Fibroblast of lung (primary cell): ENCODE measurements around the gene USF1. TPM values are rescaled to one million over a fixed set of nuclear protein-coding genes. Genes with fewer than 3 reads are reported as not detected.

Experiments used
- DNase-seq, 2 donors: peaks; one replicate each; pipeline versions ENCODE4 v3.0.0 to v3.0.0-alpha.2; 2010; ENCODE audit warnings: low read depth in 2 of 2
- H2AFZ ChIP-seq: 2 replicates; pipeline ENCODE4 v1.5.1; 2012; ENCODE audit warnings: low read length, control low read depth, inconsistent platforms
- H3K27ac ChIP-seq: 2 replicates; pipeline ENCODE4 v1.5.1; 2011; ENCODE audit warnings: low read length, control low read depth; ENCODE audit not compliant: insufficient read depth
- H3K27me3 ChIP-seq: 2 replicates; pipeline ENCODE4 v1.5.1; 2011; ENCODE audit warnings: mild to moderate bottlenecking, low read length; ENCODE audit not compliant: control insufficient read depth, insufficient read depth
- H3K36me3 ChIP-seq: 2 replicates; pipeline ENCODE4 v1.5.1; 2011; ENCODE audit warnings: low read length; ENCODE audit not compliant: control insufficient read depth, insufficient read depth
- H3K4me1 ChIP-seq: 2 replicates; pipeline ENCODE4 v1.5.1; 2011; ENCODE audit warnings: low read length; ENCODE audit not compliant: control insufficient read depth, insufficient read depth; ENCODE audit errors: extremely low read depth
- H3K4me2 ChIP-seq: 2 replicates; pipeline ENCODE4 v1.5.1; 2011; ENCODE audit warnings: low read length, control low read depth; ENCODE audit not compliant: insufficient read depth; ENCODE audit errors: extremely low read depth
- H3K4me3 ChIP-seq, 4 experiments: fragments of 200-600 bp in 1 of 4; sonication (generic) in 1 of 4; replicated peaks in 1 of 4; 2 replicates each; pipeline ENCODE4 v1.5.1; 2011 to 2016; ENCODE audit warnings: low read length in 4 of 4, low read depth in 3 of 4, mild to moderate bottlenecking in 3 of 4, control low read depth in 2 of 4, inconsistent platforms in 1 of 4, mixed read lengths in 1 of 4; ENCODE audit not compliant: insufficient read depth in 1 of 4; ENCODE audit errors: control extremely low read depth in 1 of 4
- H3K79me2 ChIP-seq: 2 replicates; pipeline ENCODE4 v1.5.1; 2012; ENCODE audit warnings: mild to moderate bottlenecking, low read length, inconsistent platforms; ENCODE audit not compliant: control insufficient read depth, insufficient read depth
- H3K9ac ChIP-seq: 2 replicates; pipeline ENCODE4 v1.5.1; 2011; ENCODE audit warnings: mild to moderate bottlenecking, low read length, control low read depth; ENCODE audit not compliant: insufficient read depth
- H3K9me3 ChIP-seq: 2 replicates; pipeline ENCODE4 v1.5.1; 2012; ENCODE audit warnings: low read depth, low read length; ENCODE audit not compliant: control insufficient read depth, insufficient read depth
- H4K20me1 ChIP-seq: 2 replicates; pipeline ENCODE4 v1.5.1; 2011; ENCODE audit warnings: low read length; ENCODE audit not compliant: control insufficient read depth, insufficient read depth; ENCODE audit errors: extremely low read depth
- CTCF ChIP-seq, 2 donors: IDR thresholded peaks in 1 of 2; conservative IDR thresholded peaks in 1 of 2; 1 replicate in 1 of 2; 2 replicates in 1 of 2; pipeline ENCODE4 v1.5.1; 2011 to 2012; ENCODE audit warnings: low read length in 2 of 2, control low read depth in 1 of 2, inconsistent platforms in 1 of 2, low read depth in 1 of 2, mild to moderate bottlenecking in 1 of 2
- EZH2 ChIP-seq: IDR thresholded peaks from 2 replicates; pipeline ENCODE4 v1.5.1; 2012; ENCODE audit warnings: low read length, control low read depth, mild to moderate bottlenecking; ENCODE audit errors: missing control alignments
- polyA plus RNA-seq, 2 donors: library from polyadenylated mRNA; depleted of rRNA in 1 of 2; stranded (reverse) in 1 of 2; unstranded in 1 of 2; fragments of >200 nt; gene quantifications; 2 replicates each; pipeline ENCODE4 v1.2.1, GENCODE V29; 2011 to 2012; ENCODE audit warnings: missing spikeins in 1 of 2
- total RNA-seq: library from RNA; depleted of rRNA; stranded (reverse); fragments of >200 nt; gene quantifications from 2 replicates; pipeline ENCODE4 v1.2.1, GENCODE V29; 2014

Gene USF1
- total and polyA plus RNA-seq, 2 donors (not counting 1 experiment from before 2014, with no cell fraction given), result 23.9 to 80.1 TPM

GRCh38 chr1:161048949-161049722 is 3.4 kb upstream of the USF1 start:
- no peaks in the 10 kb centered on the region for H3K9me3 ChIP-seq
- no peak overlapping the region for H2AFZ ChIP-seq
- no peaks in the 10 kb centered on the region for H3K27me3 ChIP-seq
- no peak overlapping the region for H3K4me2 ChIP-seq
- H3K9ac ChIP-seq, result no peak overlapping the region
- no peak for TF ChIP-seq CTCF (conservative IDR thresholded peaks at IDR 0.05 in 1 of 2, IDR thresholded peaks at IDR 0.05 in 1 of 2; ENCODE audit: low read depth in 1 of 2, low read length in 2 of 2)
- TF ChIP-seq EZH2, result no peak
- H3K36me3 ChIP-seq, result no peaks in the 10 kb centered on the region
- H4K20me1 ChIP-seq, result no peaks in the 10 kb centered on the region
- no peak overlapping the region for H3K4me3 ChIP-seq
- DNase-seq, result no peak
- H3K79me2 ChIP-seq, result peaks cover 5% of the 10 kb centered on the region
- no peak overlapping the region for H3K27ac ChIP-seq
- H3K4me1 ChIP-seq, result no peaks in the 10 kb centered on the region

GRCh38 chr1:161047436-161048420 is 2.0 kb upstream of the USF1 start:
- Histone ChIP-seq H3K9me3 (no peaks in the 10 kb centered on the region), H4K20me1 (no peaks in the 10 kb centered on the region), H3K79me2 (peaks cover 15% of the 10 kb centered on the region), H3K9ac (no peak overlapping the region), H3K27ac (no peak overlapping the region), H2AFZ (no peak overlapping the region), H3K4me2 (no peak overlapping the region), H3K36me3 (no peaks in the 10 kb centered on the region), H3K27me3 (no peaks in the 10 kb centered on the region), H3K4me3 (no peak overlapping the region), H3K4me1 (no peaks in the 10 kb centered on the region)
- TF ChIP-seq EZH2 (no peak), CTCF (conservative IDR thresholded peaks at IDR 0.05 in 1 of 2, IDR thresholded peaks at IDR 0.05 in 1 of 2; ENCODE audit: low read depth in 1 of 2, low read length in 2 of 2) (no peak)
- no peak for DNase-seq

- no peaks in the 10 kb centered on the region for H3K27me3 ChIP-seq
- peak overlapping the region; percentile 82 for H3K4me2 ChIP-seq
- H3K9ac ChIP-seq, result no peak overlapping the region
- H2AFZ ChIP-seq, result no peak overlapping the region
- H3K36me3 ChIP-seq, result peaks cover 6% of the 10 kb centered on the region
- no peaks in the 10 kb centered on the region for H3K9me3 ChIP-seq
- H3K79me2 ChIP-seq, result peaks cover 15% of the 10 kb centered on the region
- H3K4me1 ChIP-seq, result no peaks in the 10 kb centered on the region
- TF ChIP-seq CTCF (conservative IDR thresholded peaks at IDR 0.05 in 1 of 2, IDR thresholded peaks at IDR 0.05 in 1 of 2; ENCODE audit: low read depth in 1 of 2, low read length in 2 of 2), result no peak
- no peak for TF ChIP-seq EZH2
- H4K20me1 ChIP-seq, result no peaks in the 10 kb centered on the region
- no peak for DNase-seq
- H3K27ac ChIP-seq, result peak overlapping the region; percentile 95
- peak overlapping the region in 3 of 4 experiments; percentile 86 to 98 (median 91) for H3K4me3 ChIP-seq
Measured at GRCh38 chr1:161046605-161047228, 940 bp upstream of the USF1 start.
